GM20000 (cell line): ENCODE measurements around the gene TRPM5.

Experiments used
- DNase-seq: peaks from one replicate; pipeline ENCODE4 v3.0.0; 2012; ENCODE audit warnings: low spot score
- TF ChIP-seq, protein P1 (sequence below): IDR thresholded peaks from 2 replicates; pipeline ENCODE4 v1.5.1; 2012; ENCODE audit warnings: mild to moderate bottlenecking, control low read depth; ENCODE audit errors: extremely low read depth, missing control alignments

Gene TRPM5

DNA sequence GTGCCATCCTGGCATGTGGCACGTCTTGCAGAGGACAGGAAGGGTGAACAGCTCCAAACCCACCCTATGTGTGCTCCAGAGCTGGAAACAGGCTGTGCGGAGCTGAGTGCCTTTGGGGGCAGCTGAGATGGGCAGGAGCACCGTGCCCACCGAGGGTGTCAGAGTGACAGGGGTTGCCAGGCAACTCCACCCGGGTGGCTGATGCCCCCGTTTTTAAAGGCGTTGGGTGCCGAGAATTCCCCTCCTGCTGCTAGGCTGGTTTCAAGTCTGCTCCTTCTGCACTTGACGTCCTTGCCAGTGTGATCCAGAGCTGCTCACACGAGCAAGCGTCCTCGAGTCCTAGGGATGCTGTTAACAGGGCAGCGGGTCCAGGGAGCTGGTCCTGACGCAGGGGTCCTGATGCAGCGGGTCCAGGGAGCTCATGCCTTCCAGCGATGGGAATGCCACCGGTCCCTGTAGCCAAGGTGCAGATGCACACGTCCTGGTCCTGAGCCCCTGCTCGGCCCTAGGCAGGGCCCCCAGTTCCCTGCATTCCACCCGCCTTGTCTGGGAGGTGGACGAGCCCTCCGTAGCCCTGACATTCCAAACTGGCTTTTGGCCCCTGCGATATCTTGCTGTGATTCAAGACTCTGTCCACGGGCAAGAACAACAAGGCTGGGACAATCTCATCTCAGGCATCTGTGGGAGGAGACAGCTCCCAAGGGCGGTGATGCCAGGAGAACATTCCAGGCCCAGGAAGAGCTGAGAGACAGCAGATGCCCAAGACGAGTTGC lies 5.4 kb upstream of the TRPM5 start:
- TF ChIP-seq, protein P1, sequence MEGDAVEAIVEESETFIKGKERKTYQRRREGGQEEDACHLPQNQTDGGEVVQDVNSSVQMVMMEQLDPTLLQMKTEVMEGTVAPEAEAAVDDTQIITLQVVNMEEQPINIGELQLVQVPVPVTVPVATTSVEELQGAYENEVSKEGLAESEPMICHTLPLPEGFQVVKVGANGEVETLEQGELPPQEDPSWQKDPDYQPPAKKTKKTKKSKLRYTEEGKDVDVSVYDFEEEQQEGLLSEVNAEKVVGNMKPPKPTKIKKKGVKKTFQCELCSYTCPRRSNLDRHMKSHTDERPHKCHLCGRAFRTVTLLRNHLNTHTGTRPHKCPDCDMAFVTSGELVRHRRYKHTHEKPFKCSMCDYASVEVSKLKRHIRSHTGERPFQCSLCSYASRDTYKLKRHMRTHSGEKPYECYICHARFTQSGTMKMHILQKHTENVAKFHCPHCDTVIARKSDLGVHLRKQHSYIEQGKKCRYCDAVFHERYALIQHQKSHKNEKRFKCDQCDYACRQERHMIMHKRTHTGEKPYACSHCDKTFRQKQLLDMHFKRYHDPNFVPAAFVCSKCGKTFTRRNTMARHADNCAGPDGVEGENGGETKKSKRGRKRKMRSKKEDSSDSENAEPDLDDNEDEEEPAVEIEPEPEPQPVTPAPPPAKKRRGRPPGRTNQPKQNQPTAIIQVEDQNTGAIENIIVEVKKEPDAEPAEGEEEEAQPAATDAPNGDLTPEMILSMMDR = no peak
- no peak for DNase-seq

GRCh38 chr11:2448661-2449547 lies 4.6 kb upstream of the TRPM5 start:
- TF ChIP-seq, protein P1 = no peak
- DNase-seq = no peak

DNA sequence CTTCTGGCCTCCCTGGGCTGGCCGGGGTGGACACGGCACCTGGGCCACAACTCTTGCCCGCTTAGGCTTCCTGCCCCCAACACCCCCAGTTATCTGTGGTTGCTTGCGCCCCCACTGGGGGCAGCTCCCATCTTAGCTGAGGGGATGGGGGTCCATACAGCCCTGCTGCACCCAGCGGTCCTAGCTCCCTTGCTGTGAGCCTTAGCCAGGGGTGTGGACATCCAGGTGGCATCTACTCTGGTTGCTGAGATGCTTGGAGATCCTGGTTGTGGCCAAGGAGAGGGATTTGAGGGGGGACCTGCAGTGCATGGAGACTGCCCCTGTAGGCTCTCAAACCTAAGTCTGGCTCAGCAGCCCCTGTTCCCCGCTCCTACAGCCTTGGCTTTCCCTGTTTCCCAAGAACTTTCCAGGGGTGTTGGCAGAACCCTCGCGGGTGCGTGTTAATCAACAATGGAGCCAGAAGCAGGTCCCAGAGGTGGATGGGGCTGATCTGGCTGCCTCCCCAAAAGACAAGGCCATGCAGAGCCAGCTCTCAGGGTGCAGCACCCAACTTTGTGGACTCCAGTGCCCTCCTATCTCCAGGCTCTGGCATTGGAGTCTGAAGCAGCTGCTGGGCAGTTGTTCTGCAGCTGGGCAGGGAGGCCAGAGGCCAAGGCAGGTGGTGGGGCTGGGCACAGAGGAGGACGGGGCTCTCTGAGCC lies 3.8 kb upstream of the TRPM5 start:
- DNase-seq = no peak
- TF ChIP-seq, protein P1 = no peak

- TF ChIP-seq, protein P1 = no peak
- no peak for DNase-seq
These were observed 3.1 kb upstream of the TRPM5 start for GRCh38 chr11:2447253-2447950.

DNA sequence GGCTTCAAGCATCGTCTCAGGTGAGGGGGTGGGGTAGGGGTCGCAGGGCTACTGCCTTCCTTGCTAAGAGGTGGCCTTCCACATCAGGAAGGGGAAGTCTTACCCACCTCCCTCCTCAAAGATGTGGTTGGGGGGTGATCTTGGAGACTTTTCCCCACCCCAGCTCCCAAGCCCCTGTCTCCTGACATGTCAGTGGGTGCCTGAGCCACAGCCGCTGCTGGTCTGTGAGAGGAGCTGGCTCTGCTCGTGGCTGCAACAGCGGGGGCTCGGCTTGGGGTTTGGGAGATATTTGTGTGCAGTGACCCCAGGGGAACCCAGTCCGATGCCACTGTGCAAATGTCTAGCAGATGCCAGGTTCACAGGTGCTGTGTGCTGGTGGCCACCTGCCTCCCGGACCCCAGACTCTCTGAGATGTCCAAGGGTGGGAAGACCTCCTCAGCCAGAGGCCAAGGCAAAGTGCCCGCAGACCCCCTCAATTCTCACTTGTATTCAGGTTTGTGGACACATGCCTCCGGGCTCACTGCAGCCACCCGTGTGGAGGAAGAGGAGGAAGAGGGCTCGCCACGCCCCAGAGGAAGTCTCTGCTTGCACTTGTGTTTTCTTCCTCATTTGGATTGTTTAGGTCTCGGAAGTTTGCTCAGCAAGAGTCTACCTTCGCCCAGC lies 2.4 kb upstream of the TRPM5 start:
- no peak for DNase-seq
- TF ChIP-seq, protein P1 = no peak

GRCh38 chr11:2445746-2446551 lies 1.6 kb upstream of the TRPM5 start:
- no peak for DNase-seq
- TF ChIP-seq, protein P1 = no peak
